DOHH2 (cell line): ENCODE results near the gene SEPTIN10.

Experiments used
- H3F3A ChIP-seq: fragments of 200-600 bp; sonication (generic), shearing (Covaris generic); 2 replicates; pipeline ENCODE4 v1.6.0; 2016; ENCODE audit warnings: antibody characterized with exemption, mild to moderate bottlenecking; ENCODE audit not compliant: control insufficient read depth, insufficient read depth
- H3K27ac ChIP-seq: fragments of 200-600 bp; sonication (generic); 2 replicates; pipeline ENCODE4 v1.5.1; 2014; ENCODE audit warnings: low read depth, mild to moderate bottlenecking, low read length, moderate library complexity
- H3K27me3 ChIP-seq: fragments of 200-600 bp; sonication (generic); 2 replicates; pipeline ENCODE4 v1.6.1; 2014; ENCODE audit warnings: mild to moderate bottlenecking, low read length, mixed read lengths; ENCODE audit not compliant: control insufficient read depth
- H3K36me3 ChIP-seq: fragments of 200-600 bp; sonication (generic); 2 replicates; pipeline ENCODE4 v1.6.1; 2014; ENCODE audit warnings: mild to moderate bottlenecking, low read length, moderate library complexity, mixed read lengths; ENCODE audit not compliant: control insufficient read depth
- H3K4me1 ChIP-seq: fragments of 200-600 bp; sonication (generic); 2 replicates; pipeline ENCODE4 v1.6.1; 2014; ENCODE audit warnings: mild to moderate bottlenecking, low read length, mixed read lengths; ENCODE audit not compliant: control insufficient read depth
- H3K4me2 ChIP-seq: fragments of 200-600 bp; sonication (generic); 2 replicates; pipeline ENCODE4 v1.6.0; 2014; ENCODE audit warnings: mild to moderate bottlenecking, low read length, moderate library complexity
- H3K4me3 ChIP-seq: fragments of 200-600 bp; sonication (generic); 2 replicates; pipeline ENCODE4 v1.5.1; 2014; ENCODE audit warnings: mild to moderate bottlenecking, low read length, mixed read lengths
- H3K79me2 ChIP-seq: fragments of 200-600 bp; sonication (generic); 2 replicates; pipeline ENCODE4 v1.6.1; 2014; ENCODE audit warnings: mild to moderate bottlenecking, low read length, mixed read lengths; ENCODE audit not compliant: control insufficient read depth
- H3K9me2 ChIP-seq: fragments of 200-600 bp; sonication (generic); replicated peaks from 2 replicates; pipeline ENCODE4 v1.6.1; 2014; ENCODE audit warnings: mild to moderate bottlenecking, low read length, mixed read lengths; ENCODE audit not compliant: control insufficient read depth
- H3K9me3 ChIP-seq: fragments of 200-600 bp; sonication (generic); 2 replicates; pipeline ENCODE4 v1.6.1; 2014; ENCODE audit warnings: antibody characterized with exemption, low read length, mixed read lengths; ENCODE audit not compliant: control insufficient read depth, insufficient read depth
- H4K20me1 ChIP-seq: fragments of 200-600 bp; sonication (generic); 2 replicates; pipeline ENCODE4 v1.6.0; 2014; ENCODE audit warnings: low read depth, mild to moderate bottlenecking, antibody characterized with exemption, low read length, moderate library complexity; ENCODE audit not compliant: control insufficient read depth, insufficient read depth
- CTCF ChIP-seq: fragments of 200-600 bp; sonication (generic); IDR thresholded peaks from one replicate; pipeline ENCODE4 v1.5.1; 2014; ENCODE audit warnings: antibody characterized with exemption, mild to moderate bottlenecking, low read depth, low read length; ENCODE audit not compliant: poor library complexity, severe bottlenecking
- EZH2phosphoT487 ChIP-seq: fragments of 200-600 bp; sonication (generic); IDR thresholded peaks from 2 replicates; pipeline ENCODE4 v1.6.1; 2017; ENCODE audit warnings: borderline replicate concordance, mild to moderate bottlenecking, antibody characterized with exemption, low read length, moderate library complexity, mixed read lengths

SEPTIN10 gene

GRCh38 chr2:109624339-109624738 is 10.6 kb upstream of the SEPTIN10 start:
- Histone ChIP-seq H3K27ac (no peak overlapping the region), H3K36me3 (no peaks in the 10 kb centered on the region), H3K4me3 (no peak overlapping the region), H3K9me2 (no peaks in the 10 kb centered on the region), H3F3A (no peaks in the 10 kb centered on the region), H3K27me3 (no peaks in the 10 kb centered on the region), H3K4me1 (no peaks in the 10 kb centered on the region), H4K20me1 (no peaks in the 10 kb centered on the region), H3K4me2 (no peak overlapping the region), H3K9me3 (no peaks in the 10 kb centered on the region), H3K79me2 (no peaks in the 10 kb centered on the region)
- TF ChIP-seq EZH2phosphoT487 (no peak), CTCF (no peak)

- TF ChIP-seq CTCF (no peak), EZH2phosphoT487 (no peak)
- Histone ChIP-seq H3K9me2 (no peaks in the 10 kb centered on the region), H4K20me1 (no peaks in the 10 kb centered on the region), H3K4me2 (no peak overlapping the region), H3K27me3 (no peaks in the 10 kb centered on the region), H3K36me3 (no peaks in the 10 kb centered on the region), H3K79me2 (no peaks in the 10 kb centered on the region), H3K4me1 (no peaks in the 10 kb centered on the region), H3K4me3 (no peak overlapping the region), H3F3A (no peaks in the 10 kb centered on the region), H3K9me3 (no peaks in the 10 kb centered on the region), H3K27ac (no peak overlapping the region)
Observed at GRCh38 chr2:109623923-109624322, 10.2 kb upstream of the SEPTIN10 start.

- Histone ChIP-seq H3K36me3 (no peaks in the 10 kb centered on the region), H3K27ac (no peak overlapping the region), H3K9me2 (no peaks in the 10 kb centered on the region), H3K4me1 (no peaks in the 10 kb centered on the region), H3K27me3 (no peaks in the 10 kb centered on the region), H3K4me3 (no peak overlapping the region), H3K4me2 (no peak overlapping the region), H4K20me1 (no peaks in the 10 kb centered on the region), H3K79me2 (no peaks in the 10 kb centered on the region), H3K9me3 (no peaks in the 10 kb centered on the region), H3F3A (no peaks in the 10 kb centered on the region)
- TF ChIP-seq CTCF (no peak), EZH2phosphoT487 (no peak)
Observed at GRCh38 chr2:109623297-109623696, 9.5 kb upstream of the SEPTIN10 start.
